CD14-positive monocyte (primary cell): ENCODE data around the gene CACNG6. TPM values are rescaled to one million over a fixed set of nuclear protein-coding genes. Genes with fewer than 3 reads are reported as not detected.

ENCODE experiments used
- DNase-seq, 3 donors: peaks; one replicate each; pipeline ENCODE4 v3.0.0-alpha.2; 2011 to 2022
- H2AFZ ChIP-seq: 2 replicates; pipeline ENCODE4 v1.6.0; 2012; ENCODE audit warnings: mild to moderate bottlenecking, low read depth, low read length, inconsistent platforms; ENCODE audit not compliant: insufficient read depth, poor library complexity, severe bottlenecking
- H3K27ac ChIP-seq, 2 donors: 1 replicate in 1 of 2; 2 replicates in 1 of 2; pipeline ENCODE4 v1.5.1; 2012 to 2013; ENCODE audit warnings: low read length in 2 of 2, control low read depth in 1 of 2, inconsistent platforms in 1 of 2, low read depth in 1 of 2, mild to moderate bottlenecking in 1 of 2
- H3K27me3 ChIP-seq, 2 donors: one replicate each; pipeline versions ENCODE4 v1.6.0 to v1.6.1; 2011 to 2013; ENCODE audit warnings: low read length in 2 of 2; ENCODE audit not compliant: control insufficient read depth in 2 of 2, insufficient read depth in 2 of 2
- H3K36me3 ChIP-seq, 2 donors: replicated peaks in 1 of 2; 1 replicate in 1 of 2; 2 replicates in 1 of 2; pipeline versions ENCODE4 v1.5.1 to v1.6.1; 2012 to 2013; ENCODE audit warnings: low read length in 2 of 2, control low read depth in 1 of 2, inconsistent platforms in 1 of 2, mild to moderate bottlenecking in 1 of 2; ENCODE audit not compliant: insufficient read depth in 2 of 2, control insufficient read depth in 1 of 2
- H3K4me1 ChIP-seq, 2 donors: 1 replicate in 1 of 2; 2 replicates in 1 of 2; pipeline versions ENCODE4 v1.5.1 to v1.6.1; 2012 to 2013; ENCODE audit warnings: low read length in 2 of 2, control low read depth in 1 of 2, inconsistent platforms in 1 of 2, mild to moderate bottlenecking in 1 of 2, moderate library complexity in 1 of 2; ENCODE audit not compliant: insufficient read depth in 2 of 2, control insufficient read depth in 1 of 2
- H3K4me2 ChIP-seq: replicated peaks from 2 replicates; pipeline ENCODE3; 2012; ENCODE audit warnings: low read length, moderate library complexity, mild to moderate bottlenecking; ENCODE audit not compliant: poor library complexity, severe bottlenecking; ENCODE audit errors: extremely low read depth
- H3K4me3 ChIP-seq, 3 experiments: fragments of 200-600 bp in 1 of 3; sonication (generic) in 1 of 3; replicated peaks in 1 of 3; 1 replicate in 2 of 3; 2 replicates in 1 of 3; pipeline ENCODE4 v1.5.1; 2011 to 2013; ENCODE audit warnings: low read length in 3 of 3, mild to moderate bottlenecking in 3 of 3, control low read depth in 2 of 3, low read depth in 2 of 3, inconsistent platforms in 1 of 3, moderate library complexity in 1 of 3
- H3K79me2 ChIP-seq: 2 replicates; pipeline ENCODE4 v1.6.0; 2012; ENCODE audit warnings: mild to moderate bottlenecking, control low read depth, inconsistent platforms, low read length, moderate library complexity; ENCODE audit not compliant: insufficient read depth
- H3K9ac ChIP-seq: 2 replicates; pipeline ENCODE4 v1.6.0; 2017; ENCODE audit warnings: low read length, mild to moderate bottlenecking; ENCODE audit not compliant: insufficient read depth, poor library complexity, severe bottlenecking
- H3K9me3 ChIP-seq, 2 donors: replicated peaks in 1 of 2; 1 replicate in 1 of 2; 2 replicates in 1 of 2; pipeline versions ENCODE4 v1.5.1 to v1.6.1; 2012 to 2013; ENCODE audit warnings: low read length in 2 of 2, control low read depth in 1 of 2; ENCODE audit not compliant: control insufficient read depth in 1 of 2, insufficient read depth in 1 of 2
- H4K20me1 ChIP-seq: 2 replicates; pipeline ENCODE4 v1.6.0; 2012; ENCODE audit warnings: mild to moderate bottlenecking, low read length, control low read depth, moderate library complexity; ENCODE audit not compliant: insufficient read depth
- H3K27ac Mint-ChIP-seq, 7 donors: one replicate each; pipeline ENCODE4 v1.8.0; 2020; ENCODE audit warnings: mild to moderate bottlenecking in 7 of 7, mixed read lengths in 7 of 7, moderate library complexity in 6 of 7, inconsistent platforms in 2 of 7
- H3K27me3 Mint-ChIP-seq, 3 donors: one replicate each; pipeline ENCODE4 v1.8.0; 2021 to 2022; ENCODE audit warnings: low read depth in 3 of 3, mild to moderate bottlenecking in 3 of 3, mixed read lengths in 3 of 3, moderate library complexity in 3 of 3, inconsistent platforms in 1 of 3
- H3K36me3 Mint-ChIP-seq, 2 donors: one replicate each; pipeline ENCODE4 v1.8.0; 2020; ENCODE audit warnings: mixed read lengths in 2 of 2, inconsistent platforms in 1 of 2, mild to moderate bottlenecking in 1 of 2
- H3K4me1 Mint-ChIP-seq: one replicate; pipeline ENCODE4 v1.8.0; 2020; ENCODE audit warnings: mild to moderate bottlenecking, mixed read lengths
- H3K4me3 Mint-ChIP-seq, 2 donors: one replicate each; pipeline ENCODE4 v1.8.0; 2020; ENCODE audit warnings: mild to moderate bottlenecking in 2 of 2, mixed read lengths in 2 of 2, moderate library complexity in 1 of 2
- H3K9me3 Mint-ChIP-seq, 7 donors: one replicate each; pipeline ENCODE4 v1.8.0; 2020 to 2022; ENCODE audit warnings: mixed read lengths in 7 of 7, mild to moderate bottlenecking in 6 of 7, moderate library complexity in 6 of 7, inconsistent platforms in 2 of 7
- WGBS: methylation state at CpG from one replicate; pipeline ENCODE4 v1.1.5; 2013; ENCODE audit warnings: missing lambda C conversion rate; ENCODE audit not compliant: insufficient coverage; 5-methylcytosine and 5-hydroxymethylcytosine counted together
- intact Hi-C, 2 donors: fragments of 100-400 bp; cut with micrococcal nuclease; formaldehyde crosslinking; loops; one replicate each; pipeline versions ENCODE4 v1.15.0 to v1.15.1; 2023
- polyA plus RNA-seq, 3 donors: library from polyadenylated mRNA; depleted of rRNA in 1 of 3; unstranded in 2 of 3; stranded (reverse) in 1 of 3; fragments of 300-500 nt in 2 of 3; fragments of >200 nt in 1 of 3; fragmentation: Illumina TruSeq in 2 of 3; gene quantifications; 1 replicate in 2 of 3; 2 replicates in 1 of 3; pipeline ENCODE4 v1.2.3, GENCODE V29; 2012 to 2021
- TF ChIP-seq, protein P1 (sequence below): fragments of 200-600 bp; IDR thresholded peaks from one replicate; pipeline ENCODE4 v1.8.0; 2022; ENCODE audit warnings: antibody characterized with exemption, mild to moderate bottlenecking

Gene CACNG6
- polyA plus RNA-seq, 3 donors: 0.08 to 0.18 TPM; not detected in 1

DNA sequence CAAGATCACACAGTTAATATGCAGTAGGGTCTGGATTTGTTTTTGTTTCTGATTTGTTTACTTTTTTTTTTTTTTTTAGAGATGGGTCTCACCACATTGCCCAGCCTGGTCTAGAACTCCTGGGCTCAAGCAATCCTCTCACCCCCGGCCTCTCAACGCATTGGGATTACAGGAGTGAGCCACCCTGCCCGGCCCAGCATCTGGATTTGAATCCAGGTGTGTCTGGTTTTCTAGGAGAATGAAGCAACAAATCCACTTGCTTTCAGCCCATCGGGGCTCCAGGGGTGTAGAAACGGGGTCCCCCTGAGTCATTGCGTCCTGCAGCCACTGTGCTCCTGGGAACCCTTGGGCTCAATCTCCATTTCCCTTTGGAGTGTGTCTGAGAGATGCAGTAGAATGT, 22.1 kb upstream of the CACNG6 start:
- Histone ChIP-seq H3K4me1 (peaks cover 13 to 18% of the 10 kb centered on the region in 2 donors), H3K27ac (no peak overlapping the region), H3K79me2 (no peaks in the 10 kb centered on the region), H3K36me3 (no peaks in the 10 kb centered on the region), H3K27me3 (peaks cover 6 to 22% of the 10 kb centered on the region in 2 donors), H3K4me2 (no peak overlapping the region), H3K9me3 (no peaks in the 10 kb centered on the region), H3K9ac (no peak overlapping the region), H2AFZ (no peak overlapping the region), H4K20me1 (no peaks in the 10 kb centered on the region), H3K4me3 (no peak overlapping the region)
- Mint-ChIP-seq H3K27me3 (peaks cover 42 to 60% (median 46%) of the 10 kb centered on the region in 3 donors), H3K4me1 (peaks cover 19% of the 10 kb centered on the region), H3K9me3 (peaks cover 0 to 4% (median 2%) of the 10 kb centered on the region in 7 donors), H3K4me3 (no peak overlapping the region), H3K27ac (no peak overlapping the region), H3K36me3 (no peaks in the 10 kb centered on the region)
- intact Hi-C loops: no loop called here
- TF ChIP-seq, protein P1, sequence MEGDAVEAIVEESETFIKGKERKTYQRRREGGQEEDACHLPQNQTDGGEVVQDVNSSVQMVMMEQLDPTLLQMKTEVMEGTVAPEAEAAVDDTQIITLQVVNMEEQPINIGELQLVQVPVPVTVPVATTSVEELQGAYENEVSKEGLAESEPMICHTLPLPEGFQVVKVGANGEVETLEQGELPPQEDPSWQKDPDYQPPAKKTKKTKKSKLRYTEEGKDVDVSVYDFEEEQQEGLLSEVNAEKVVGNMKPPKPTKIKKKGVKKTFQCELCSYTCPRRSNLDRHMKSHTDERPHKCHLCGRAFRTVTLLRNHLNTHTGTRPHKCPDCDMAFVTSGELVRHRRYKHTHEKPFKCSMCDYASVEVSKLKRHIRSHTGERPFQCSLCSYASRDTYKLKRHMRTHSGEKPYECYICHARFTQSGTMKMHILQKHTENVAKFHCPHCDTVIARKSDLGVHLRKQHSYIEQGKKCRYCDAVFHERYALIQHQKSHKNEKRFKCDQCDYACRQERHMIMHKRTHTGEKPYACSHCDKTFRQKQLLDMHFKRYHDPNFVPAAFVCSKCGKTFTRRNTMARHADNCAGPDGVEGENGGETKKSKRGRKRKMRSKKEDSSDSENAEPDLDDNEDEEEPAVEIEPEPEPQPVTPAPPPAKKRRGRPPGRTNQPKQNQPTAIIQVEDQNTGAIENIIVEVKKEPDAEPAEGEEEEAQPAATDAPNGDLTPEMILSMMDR: no peak
- DNase-seq: no peak
- 90% methylated on average over 3 of the region's 6 CpGs for WGBS

DNA sequence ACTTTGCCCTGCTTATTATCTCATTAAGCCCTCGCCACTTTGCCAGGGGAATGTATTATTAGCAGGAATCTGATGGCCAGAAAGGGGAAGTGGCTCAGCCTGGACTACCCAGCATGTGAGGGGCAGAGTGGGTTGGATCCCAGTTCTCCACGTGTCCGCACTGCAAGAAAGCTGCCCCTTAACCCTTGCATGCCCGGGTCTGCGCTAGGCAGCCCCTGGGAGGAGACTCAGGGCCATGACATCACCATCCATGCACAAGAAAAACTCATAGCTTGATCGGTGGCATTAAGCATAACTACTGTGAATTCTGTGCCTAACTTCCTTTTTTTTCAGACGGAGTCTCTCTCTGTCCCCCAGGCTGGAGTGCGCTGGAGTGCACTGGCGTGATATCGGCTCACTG, 19.8 kb upstream of the CACNG6 start:
- intact Hi-C loops: no loop called here
- peak overlapping the region; percentile 31 for H2AFZ ChIP-seq
- peaks cover 9% of the 10 kb centered on the region in 2 donors for H3K4me1 ChIP-seq
- H3K4me2 ChIP-seq: peak overlapping the region; percentile 75
- H3K27me3 ChIP-seq: peaks cover 0 to 14% of the 10 kb centered on the region in 2 donors
- 4% methylated on average over 9 of the region's 10 CpGs for WGBS
- H3K9ac ChIP-seq: no peak overlapping the region
- H3K4me3 ChIP-seq: peak overlapping the region in 2 of 3 experiments; percentile 17 to 64
- no peaks in the 10 kb centered on the region for H3K79me2 ChIP-seq
- H3K27me3 Mint-ChIP-seq: peaks cover 30 to 52% (median 49%) of the 10 kb centered on the region in 3 donors
- peak overlapping the region in 2 of 7 donors; percentile 24 to 25 for H3K27ac Mint-ChIP-seq
- DNase-seq: peak; percentile 60 to 67 (median 64)
- H3K4me1 Mint-ChIP-seq: peaks cover 10% of the 10 kb centered on the region
- no peak overlapping the region for H3K27ac ChIP-seq
- no peaks in the 10 kb centered on the region for H3K36me3 ChIP-seq
- peak overlapping the region; percentile 49 to 89 for H3K4me3 Mint-ChIP-seq
- H4K20me1 ChIP-seq: no peaks in the 10 kb centered on the region
- no peaks in the 10 kb centered on the region for H3K9me3 ChIP-seq
- TF ChIP-seq, protein P1: no peak
- H3K36me3 Mint-ChIP-seq: no peaks in the 10 kb centered on the region
- peaks cover 0 to 3% (median 2%) of the 10 kb centered on the region in 7 donors for H3K9me3 Mint-ChIP-seq
